ENCODE measurements around the gene RADIL. TPM values are rescaled to one million over a fixed set of nuclear protein-coding genes. Genes with fewer than 3 reads are reported as not detected.

The RADIL gene
- total and polyA plus RNA-seq, 9 of the 15 experiments (the other 6 are each of a cell fraction or from before 2014, with no cell fraction given) = 0.06 to 8.1 (median 1.9) TPM; not detected in 1

DNA sequence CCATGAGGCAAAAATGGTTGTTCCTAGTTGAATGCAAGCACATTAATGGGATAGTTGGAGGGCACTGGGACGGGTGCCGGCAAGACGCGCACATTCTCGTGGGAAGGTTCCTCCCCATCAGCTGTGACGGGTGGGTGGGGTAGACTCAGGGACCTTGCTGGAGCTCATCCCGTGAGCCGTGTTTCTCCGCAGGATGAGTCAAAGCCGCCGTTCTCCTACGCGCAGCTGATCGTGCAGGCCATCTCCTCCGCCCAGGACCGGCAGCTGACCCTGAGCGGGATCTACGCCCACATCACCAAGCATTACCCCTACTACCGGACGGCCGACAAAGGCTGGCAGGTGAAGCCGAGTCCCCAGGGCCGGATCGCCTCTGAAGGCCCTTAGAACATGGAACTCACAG lies 128.5 kb downstream of the RADIL start (continued):
- TF ChIP-seq, protein P1, sequence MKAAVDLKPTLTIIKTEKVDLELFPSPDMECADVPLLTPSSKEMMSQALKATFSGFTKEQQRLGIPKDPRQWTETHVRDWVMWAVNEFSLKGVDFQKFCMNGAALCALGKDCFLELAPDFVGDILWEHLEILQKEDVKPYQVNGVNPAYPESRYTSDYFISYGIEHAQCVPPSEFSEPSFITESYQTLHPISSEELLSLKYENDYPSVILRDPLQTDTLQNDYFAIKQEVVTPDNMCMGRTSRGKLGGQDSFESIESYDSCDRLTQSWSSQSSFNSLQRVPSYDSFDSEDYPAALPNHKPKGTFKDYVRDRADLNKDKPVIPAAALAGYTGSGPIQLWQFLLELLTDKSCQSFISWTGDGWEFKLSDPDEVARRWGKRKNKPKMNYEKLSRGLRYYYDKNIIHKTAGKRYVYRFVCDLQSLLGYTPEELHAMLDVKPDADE (conservative IDR thresholded peaks at IDR 0.05; ENCODE audit: control insufficient read depth, low read depth, low read length) = no peak
- TF ChIP-seq KLF13 (tag; IDR thresholded peaks at IDR 0.05; ENCODE audit: borderline replicate concordance, low read depth) (no peak), HDAC1 (IDR thresholded peaks at IDR 0.05) (no peak), RNF2 (IDR thresholded peaks at IDR 0.05) (no peak), ZKSCAN1 (IDR thresholded peaks at IDR 0.05; ENCODE audit: low read depth, low read length) (no peak), DIDO1 (tag; IDR thresholded peaks at IDR 0.05; ENCODE audit: low read depth) (no peak), TOE1 (IDR thresholded peaks at IDR 0.05; ENCODE audit: borderline replicate concordance) (no peak), TOE1 (CRISPR knock-in tag; IDR thresholded peaks at IDR 0.05; ENCODE audit: borderline replicate concordance, low read depth) (no peak), ZNF354B (CRISPR knock-in tag; IDR thresholded peaks at IDR 0.05) (no peak), GATAD2A (IDR thresholded peaks at IDR 0.05) (no peak)

GRCh38 chr7:4754433-4755010 lies 129.0 kb downstream of the RADIL start:
- 95% methylated on average over 19 of the region's 36 CpGs for WGBS (ENCODE audit: insufficient coverage, low coverage, missing lambda C conversion rate)
- no peak for DNase-seq (ENCODE audit: extremely low read depth in 1 of 4, low spot score in 3 of 4)
- TF ChIP-seq ARID1B (IDR thresholded peaks at IDR 0.05) = no peak
- no peak for TF ChIP-seq RAD21 (CRISPR knock-in tag; conservative IDR thresholded peaks at IDR 0.05 in 1 of 2, IDR thresholded peaks at IDR 0.05 in 1 of 2)

More at GRCh38 chr7:4754433-4755010, 129.0 kb downstream of the RADIL start:
- Histone ChIP-seq H3K9me3 (replicated peaks; ENCODE audit: control insufficient read depth, insufficient read depth, low read depth, low read length) (no peaks in the 10 kb centered on the region), H3K27ac (ENCODE audit: extremely low read depth, low read depth, low read length) (no peak overlapping the region), H3K4me2 (ENCODE audit: insufficient read depth, low read length) (no peak overlapping the region), H2AFZ (ENCODE audit: low read depth, low read length) (no peak overlapping the region), H3K4me3 (no peak overlapping the region), H3K9me1 (ENCODE audit: control insufficient read depth, insufficient read depth, low read length) (no peaks in the 10 kb centered on the region), H3K79me2 (ENCODE audit: control insufficient read depth, insufficient read depth, low read length) (peaks cover 18% of the 10 kb centered on the region; the same call in 2 of the 3 replicates), H3K27me3 (ENCODE audit: control insufficient read depth in 2 of 2, insufficient read depth in 2 of 2, low read length in 2 of 2) (no peaks in the 10 kb centered on the region), H3K9ac (ENCODE audit: insufficient read depth in 1 of 2, low read depth in 2 of 2, low read length in 2 of 2) (no peak overlapping the region), H3K36me3 (ENCODE audit: control insufficient read depth, insufficient read depth, low read length) (peaks cover 70% of the 10 kb centered on the region; the same call in 2 of the 3 replicates), H4K20me1 (replicated peaks; ENCODE audit: control insufficient read depth, insufficient read depth, low read length) (peaks cover 18% of the 10 kb centered on the region), H3K4me1 (replicated peaks in 1 of 2; ENCODE audit: control insufficient read depth in 2 of 2, insufficient read depth in 2 of 2, low read length in 2 of 2) (peaks cover 0 to 27% of the 10 kb centered on the region in 2 experiments; a peak in 2 of 5 replicates)
- FAIRE-seq (no peak), ATAC-seq (no peak)
- intact Hi-C loops (cut with micrococcal nuclease) = loop anchor here (2.0 kb wide), 1 partner anchor 114 kb away; no protein-coding TSS in a partner anchor
- no TSS peak for BruUV-seq (replicated peaks)
- ChIA-PET POLR2A (no interaction called here), CTCF (ENCODE audit: low intra/inter-chr PET ratio) (interaction anchor here (1.7 kb wide), 1 partner anchor 144 kb away, joined by 9 read pairs; no protein-coding TSS in a partner anchor)
- in situ Hi-C loops (cut with MboI) = no loop called here
